Measurements from ENCODE around the gene RPGR. TPM values are rescaled to one million over a fixed set of nuclear protein-coding genes. Genes with fewer than 3 reads are reported as not detected.
A peak's percentile ranks its signal among the peaks of the same experiment; 100 is the strongest.

Gene RPGR
- total RNA-seq, 1 donor from 2014 or later: 12.1 TPM

DNA sequence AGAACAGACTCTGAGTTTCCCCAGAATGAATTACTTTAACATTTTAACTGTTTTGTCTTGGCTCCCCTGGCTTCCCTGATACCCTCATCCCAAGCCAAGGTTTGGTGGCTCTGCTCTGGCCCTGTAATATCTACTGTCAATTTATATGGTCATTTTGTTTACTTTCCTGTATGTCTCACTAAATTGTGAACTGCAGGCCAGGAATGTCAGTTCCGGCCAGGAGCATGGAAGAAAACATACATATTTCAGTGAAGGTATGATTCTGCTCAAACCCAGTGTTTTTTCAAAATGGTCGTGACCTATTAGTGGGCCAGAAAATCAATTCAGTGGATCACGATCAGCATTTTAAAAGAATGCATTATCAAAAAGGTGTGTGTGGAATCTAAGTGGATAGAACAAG lies 1.2 kb downstream of the RPGR start:
- Mint-ChIP-seq H3K4me1 (peaks cover 8% of the 10 kb centered on the region), H3K27ac (peak overlapping the region; percentile 94), H3K9me3 (peaks cover 9% of the 10 kb centered on the region), H3K27me3 (ENCODE audit: low read depth) (no peaks in the 10 kb centered on the region), H3K4me3 (peak overlapping the region; percentile 92), H3K36me3 (no peaks in the 10 kb centered on the region)
- no peak for DNase-seq (ENCODE audit: low spot score in 2 of 2, unreplicated experiment in 2 of 2)
- TF ChIP-seq, protein P1, sequence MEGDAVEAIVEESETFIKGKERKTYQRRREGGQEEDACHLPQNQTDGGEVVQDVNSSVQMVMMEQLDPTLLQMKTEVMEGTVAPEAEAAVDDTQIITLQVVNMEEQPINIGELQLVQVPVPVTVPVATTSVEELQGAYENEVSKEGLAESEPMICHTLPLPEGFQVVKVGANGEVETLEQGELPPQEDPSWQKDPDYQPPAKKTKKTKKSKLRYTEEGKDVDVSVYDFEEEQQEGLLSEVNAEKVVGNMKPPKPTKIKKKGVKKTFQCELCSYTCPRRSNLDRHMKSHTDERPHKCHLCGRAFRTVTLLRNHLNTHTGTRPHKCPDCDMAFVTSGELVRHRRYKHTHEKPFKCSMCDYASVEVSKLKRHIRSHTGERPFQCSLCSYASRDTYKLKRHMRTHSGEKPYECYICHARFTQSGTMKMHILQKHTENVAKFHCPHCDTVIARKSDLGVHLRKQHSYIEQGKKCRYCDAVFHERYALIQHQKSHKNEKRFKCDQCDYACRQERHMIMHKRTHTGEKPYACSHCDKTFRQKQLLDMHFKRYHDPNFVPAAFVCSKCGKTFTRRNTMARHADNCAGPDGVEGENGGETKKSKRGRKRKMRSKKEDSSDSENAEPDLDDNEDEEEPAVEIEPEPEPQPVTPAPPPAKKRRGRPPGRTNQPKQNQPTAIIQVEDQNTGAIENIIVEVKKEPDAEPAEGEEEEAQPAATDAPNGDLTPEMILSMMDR (IDR thresholded peaks at IDR 0.05; ENCODE audit: unreplicated experiment): no peak

DNA sequence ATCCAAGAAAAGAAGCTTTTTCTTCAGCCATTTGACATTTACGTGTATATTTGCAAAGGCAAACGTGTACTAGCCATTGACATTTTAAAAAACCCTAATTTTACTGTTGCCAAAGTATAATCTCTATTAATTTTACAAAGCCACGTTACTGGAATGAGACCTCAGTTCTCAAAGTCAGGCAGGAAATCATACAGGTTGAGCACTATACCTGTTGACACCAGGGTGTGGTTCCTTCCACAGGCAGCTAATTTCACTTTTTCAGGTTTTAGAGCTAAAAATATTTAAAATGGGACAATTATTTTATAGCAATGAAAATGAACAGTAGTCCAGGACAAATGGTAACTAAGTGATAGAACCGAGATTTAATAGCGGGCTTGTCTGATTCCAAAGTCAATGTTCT lies 6.5 kb downstream of the RPGR start:
- peaks cover 4% of the 10 kb centered on the region for H3K4me1 Mint-ChIP-seq
- no peak overlapping the region for H3K4me3 Mint-ChIP-seq
- H3K36me3 Mint-ChIP-seq: peaks cover 2% of the 10 kb centered on the region
- no peak overlapping the region for H3K27ac Mint-ChIP-seq
- H3K27me3 Mint-ChIP-seq (ENCODE audit: low read depth): no peaks in the 10 kb centered on the region
- TF ChIP-seq, protein P1 (IDR thresholded peaks at IDR 0.05; ENCODE audit: unreplicated experiment): no peak
- no peak for DNase-seq (ENCODE audit: low spot score in 2 of 2, unreplicated experiment in 2 of 2)
- H3K9me3 Mint-ChIP-seq: peaks cover 4% of the 10 kb centered on the region

DNA sequence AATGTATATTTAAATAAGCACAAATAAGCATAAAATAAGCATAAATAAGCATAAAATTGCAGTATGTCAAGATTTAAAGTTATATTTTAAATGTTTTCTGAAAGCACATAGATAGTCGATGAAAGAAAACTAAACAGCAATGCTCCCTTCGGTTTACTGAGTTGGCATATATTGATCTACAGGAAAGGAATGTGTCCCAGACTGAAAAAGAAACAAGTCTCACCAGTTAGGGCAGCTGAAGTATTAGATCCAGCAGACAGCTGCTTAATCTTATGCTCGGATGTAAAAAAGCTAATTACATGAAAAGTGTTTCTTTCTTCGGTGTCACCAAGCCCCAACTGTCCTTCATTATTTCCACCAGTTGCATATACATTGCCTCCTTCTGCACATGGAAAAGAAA lies 8.7 kb downstream of the RPGR start:
- H3K4me1 Mint-ChIP-seq: peaks cover 4% of the 10 kb centered on the region
- H3K9me3 Mint-ChIP-seq: peaks cover 11% of the 10 kb centered on the region
- no peaks in the 10 kb centered on the region for H3K27me3 Mint-ChIP-seq (ENCODE audit: low read depth)
- peaks cover 9% of the 10 kb centered on the region for H3K36me3 Mint-ChIP-seq
- TF ChIP-seq, protein P1 (IDR thresholded peaks at IDR 0.05; ENCODE audit: unreplicated experiment): no peak
- H3K4me3 Mint-ChIP-seq: no peak overlapping the region
- H3K27ac Mint-ChIP-seq: peak overlapping the region; percentile 3
- DNase-seq (ENCODE audit: low spot score in 2 of 2, unreplicated experiment in 2 of 2): no peak

DNA sequence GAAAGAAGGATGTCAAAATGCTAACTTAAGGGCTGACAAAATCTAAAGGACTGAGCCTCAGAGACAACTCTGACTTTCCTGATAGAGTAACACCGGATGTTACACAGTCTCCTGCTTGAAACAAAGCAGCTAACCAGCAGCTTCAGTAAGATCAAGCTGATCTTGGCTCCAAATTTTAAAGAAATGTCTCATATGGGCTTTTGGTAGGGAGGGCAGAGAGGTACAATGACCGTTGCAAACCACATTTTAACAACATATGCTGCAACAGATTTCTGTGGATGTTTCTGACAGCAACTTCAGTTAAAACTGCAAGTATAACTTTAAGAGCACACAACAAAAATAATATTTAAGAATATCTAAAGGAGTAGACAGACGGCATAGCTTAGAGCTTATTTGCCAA lies 9.1 kb downstream of the RPGR start:
- H3K36me3 Mint-ChIP-seq: peaks cover 9% of the 10 kb centered on the region

DNA sequence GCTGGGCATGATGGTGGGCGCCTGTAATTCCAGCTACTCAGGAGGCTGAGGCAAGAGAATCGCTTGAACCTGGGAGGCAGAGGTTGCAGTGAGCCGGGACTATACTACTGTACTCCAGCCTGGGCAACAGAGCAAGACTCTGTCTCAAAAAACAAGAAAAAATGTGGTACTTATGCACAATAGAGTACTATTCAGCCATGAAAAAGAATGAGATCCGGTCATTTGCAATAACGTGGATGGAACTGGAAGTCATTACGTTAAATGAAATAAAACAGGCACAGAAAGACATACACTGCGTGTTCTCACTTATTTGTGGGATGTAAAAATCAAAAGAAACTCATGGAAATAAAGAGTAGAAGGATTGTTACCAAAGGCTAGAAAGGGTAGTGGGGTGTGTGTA lies 12.1 kb downstream of the RPGR start:
- peaks cover 10% of the 10 kb centered on the region for H3K36me3 Mint-ChIP-seq
- no peaks in the 10 kb centered on the region for H3K27me3 Mint-ChIP-seq (ENCODE audit: low read depth)
- peaks cover 18% of the 10 kb centered on the region for H3K9me3 Mint-ChIP-seq
- TF ChIP-seq, protein P1 (IDR thresholded peaks at IDR 0.05; ENCODE audit: unreplicated experiment): no peak
- no peak for DNase-seq (ENCODE audit: low spot score in 2 of 2, unreplicated experiment in 2 of 2)
- H3K4me1 Mint-ChIP-seq: peaks cover 4% of the 10 kb centered on the region
- no peak overlapping the region for H3K4me3 Mint-ChIP-seq
- no peak overlapping the region for H3K27ac Mint-ChIP-seq

More for the DNA sequence above, 9.1 kb downstream of the RPGR start:
- Mint-ChIP-seq H3K9me3 (peaks cover 11% of the 10 kb centered on the region), H3K27me3 (ENCODE audit: low read depth) (no peaks in the 10 kb centered on the region), H3K27ac (no peak overlapping the region), H3K4me3 (no peak overlapping the region), H3K4me1 (peaks cover 4% of the 10 kb centered on the region)
- TF ChIP-seq, protein P1 (IDR thresholded peaks at IDR 0.05; ENCODE audit: unreplicated experiment): no peak
- no peak for DNase-seq (ENCODE audit: low spot score in 2 of 2, unreplicated experiment in 2 of 2)

DNA sequence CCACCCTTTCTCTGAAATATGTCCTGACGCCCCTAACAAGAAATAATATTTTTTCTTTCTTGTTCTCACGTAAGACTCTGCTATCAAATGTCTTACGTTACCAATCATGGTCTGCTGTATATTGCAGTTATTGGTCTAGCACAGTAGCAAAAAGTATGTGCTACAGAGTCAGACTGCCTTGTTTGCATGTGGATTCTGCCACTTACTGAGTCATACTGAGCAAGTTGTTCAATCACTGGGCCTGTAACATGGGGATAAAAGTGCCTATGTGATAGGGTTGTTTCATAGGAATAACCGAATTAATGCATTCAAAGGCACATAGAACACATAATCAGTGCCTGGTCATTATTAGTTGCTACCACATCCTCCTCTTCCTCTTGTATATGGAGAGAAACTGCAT lies 14.1 kb downstream of the RPGR start:
- Mint-ChIP-seq H3K27ac (no peak overlapping the region), H3K9me3 (peaks cover 18% of the 10 kb centered on the region), H3K4me1 (no peaks in the 10 kb centered on the region), H3K27me3 (ENCODE audit: low read depth) (no peaks in the 10 kb centered on the region), H3K4me3 (no peak overlapping the region), H3K36me3 (peaks cover 10% of the 10 kb centered on the region)
- TF ChIP-seq, protein P1 (IDR thresholded peaks at IDR 0.05; ENCODE audit: unreplicated experiment): no peak
- DNase-seq (ENCODE audit: low spot score in 2 of 2, unreplicated experiment in 2 of 2): no peak
